NCI-H2171 (cell line): ENCODE results near the gene ALCAM.

Experiments used
- DNase-seq: peaks from one replicate; lab custom pipeline; 2025; lab: John Stamatoyannopoulos, UW

ALCAM gene

GRCh38 chr3:105493305-105493892 lies 126.7 kb downstream of the ALCAM start:
- no peak for DNase-seq

- DNase-seq = no peak
Measured at GRCh38 chr3:105495021-105495420, 128.3 kb downstream of the ALCAM start.

GRCh38 chr3:105496343-105496742 lies 129.6 kb downstream of the ALCAM start:
- no peak for DNase-seq

GRCh38 chr3:105497386-105497785 lies 130.7 kb downstream of the ALCAM start:
- DNase-seq = no peak

GRCh38 chr3:105499961-105500360 lies 133.3 kb downstream of the ALCAM start:
- no peak for DNase-seq

GRCh38 chr3:105502333-105502732 lies 135.6 kb downstream of the ALCAM start:
- DNase-seq = no peak

GRCh38 chr3:105503191-105503593 lies 136.5 kb downstream of the ALCAM start:
- no peak for DNase-seq

GRCh38 chr3:105504440-105504951 lies 137.8 kb downstream of the ALCAM start:
- DNase-seq = no peak

- no peak for DNase-seq
Measured at GRCh38 chr3:105505170-105505569, 138.5 kb downstream of the ALCAM start.

GRCh38 chr3:105511031-105511430 lies 144.3 kb downstream of the ALCAM start:
- no peak for DNase-seq

- DNase-seq = no peak
Measured at GRCh38 chr3:105512061-105512460, 145.4 kb downstream of the ALCAM start.

- DNase-seq = no peak
Measured at GRCh38 chr3:105513042-105513441, 146.3 kb downstream of the ALCAM start.

- DNase-seq = no peak
Measured at GRCh38 chr3:105513886-105514285, 147.2 kb downstream of the ALCAM start.

GRCh38 chr3:105515372-105515771 lies 148.7 kb downstream of the ALCAM start:
- DNase-seq = no peak

GRCh38 chr3:105516972-105517371 lies 150.3 kb downstream of the ALCAM start:
- no peak for DNase-seq

- no peak for DNase-seq
Measured at GRCh38 chr3:105518203-105518602, 151.5 kb downstream of the ALCAM start.

GRCh38 chr3:105518806-105519418 lies 152.2 kb downstream of the ALCAM start:
- peak; percentile 58 for DNase-seq

- no peak for DNase-seq
Measured at GRCh38 chr3:105521770-105522169, 155.1 kb downstream of the ALCAM start.

- no peak for DNase-seq
Measured at GRCh38 chr3:105523501-105523900, 156.8 kb downstream of the ALCAM start.

- DNase-seq = no peak
Measured at GRCh38 chr3:105525531-105525930, 158.8 kb downstream of the ALCAM start.

GRCh38 chr3:105526360-105527111 lies 159.8 kb downstream of the ALCAM start:
- no peak for DNase-seq

GRCh38 chr3:105527535-105527934 lies 160.8 kb downstream of the ALCAM start:
- no peak for DNase-seq

- DNase-seq = peak; percentile 82
Measured at GRCh38 chr3:105527949-105528348, 161.2 kb downstream of the ALCAM start.
